Gastroesophageal sphincter (tissue), 4 donors: ENCODE measurements around the gene ARRDC3. TPM values are rescaled to one million over a fixed set of nuclear protein-coding genes. Genes with fewer than 3 reads are reported as not detected.

Experiments used
- ATAC-seq: fragments of 150-250 bp; one replicate; pipeline ENCODE4 v1.9.1; 2016; ENCODE audit warnings: mild to moderate bottlenecking, moderate library complexity
- H3K27ac ChIP-seq, 4 donors: fragments of 200-600 bp; sonication (generic) in 3 of 4; 1 replicate in 3 of 4; 2 replicates in 1 of 4; pipeline ENCODE4 v1.5.1; 2016 to 2019
- H3K27me3 ChIP-seq: fragments of 200-600 bp; sonication (generic); one replicate; pipeline ENCODE4 v1.5.1; 2019
- H3K36me3 ChIP-seq, 2 donors: fragments of 200-600 bp; sonication (generic); one replicate each; pipeline ENCODE4 v1.5.1; 2019; ENCODE audit warnings: control low read depth in 1 of 2
- H3K4me1 ChIP-seq, 3 donors: fragments of 200-600 bp; sonication (generic); 1 replicate in 2 of 3; 2 replicates in 1 of 3; pipeline ENCODE4 v1.5.1; 2016 to 2019; ENCODE audit warnings: control low read depth in 2 of 3
- H3K4me3 ChIP-seq, 2 donors: fragments of 200-600 bp; sonication (generic); one replicate each; pipeline ENCODE4 v1.5.1; 2019; ENCODE audit warnings: mild to moderate bottlenecking in 1 of 2, moderate library complexity in 1 of 2
- H3K9me3 ChIP-seq, 3 donors: fragments of 200-600 bp; sonication (generic); one replicate each; pipeline ENCODE4 v1.5.1; 2017 to 2019; ENCODE audit warnings: control low read depth in 2 of 3
- CTCF ChIP-seq, 4 experiments: fragments of 200-600 bp in 2 of 4; fragments of 450-650 bp in 2 of 4; sonication (generic) in 1 of 4; IDR thresholded peaks; one replicate each; pipeline ENCODE4 v1.5.1; 2017 to 2019; ENCODE audit warnings: antibody characterized with exemption in 4 of 4, mild to moderate bottlenecking in 2 of 4, moderate library complexity in 2 of 4
- EP300 ChIP-seq: sonication (generic); formaldehyde crosslinking; IDR thresholded peaks from one replicate; pipeline ENCODE4 v1.6.1; 2017; ENCODE audit warnings: antibody characterized with exemption, mild to moderate bottlenecking
- POLR2A ChIP-seq, 2 donors: fragments of 450-650 bp; IDR thresholded peaks; one replicate each; pipeline ENCODE4 v1.6.1; 2017; ENCODE audit warnings: antibody characterized with exemption in 2 of 2, mild to moderate bottlenecking in 2 of 2, moderate library complexity in 1 of 2
- POLR2AphosphoS5 ChIP-seq: sonication (generic); formaldehyde crosslinking; IDR thresholded peaks from one replicate; pipeline ENCODE4 v1.6.1; 2017; ENCODE audit warnings: antibody characterized with exemption
- WGBS, 2 donors: methylation state at CpG; one replicate each; pipeline ENCODE4 v1.1.5; 2018; ENCODE audit warnings: low coverage in 1 of 2; 5-methylcytosine and 5-hydroxymethylcytosine counted together
- total RNA-seq, 4 donors: library from RNA; depleted of rRNA; stranded (reverse); fragments of >200 nt; gene quantifications; one replicate each; pipeline ENCODE4 v1.1.0, GENCODE V29; 2016

Gene ARRDC3
- total RNA-seq, 4 donors from 2014 or later, result 43.3 to 67.9 (median 56.3) TPM

- Histone ChIP-seq H3K36me3 (peaks cover 12 to 75% of the 10 kb centered on the region in 2 donors), H3K4me3 (no peak overlapping the region), H3K27me3 (no peaks in the 10 kb centered on the region), H3K27ac (peak overlapping the region in 3 of 4 donors; percentile 38 to 50 (median 45)), H3K4me1 (peaks cover 6 to 82% (median 23%) of the 10 kb centered on the region in 3 donors), H3K9me3 (no peaks in the 10 kb centered on the region)
- 82 to 83% methylated on average over 3 to 5 of the region's 6 CpGs for WGBS, 2 donors
- no peak for ATAC-seq
- TF ChIP-seq EP300 (no peak), POLR2AphosphoS5 (no peak), CTCF (IDR thresholded peaks at IDR 0.05) (no peak), POLR2A (IDR thresholded peaks at IDR 0.05) (no peak)
Observed at GRCh38 chr5:91374893-91375520, 8.1 kb downstream of the ARRDC3 start.

DNA sequence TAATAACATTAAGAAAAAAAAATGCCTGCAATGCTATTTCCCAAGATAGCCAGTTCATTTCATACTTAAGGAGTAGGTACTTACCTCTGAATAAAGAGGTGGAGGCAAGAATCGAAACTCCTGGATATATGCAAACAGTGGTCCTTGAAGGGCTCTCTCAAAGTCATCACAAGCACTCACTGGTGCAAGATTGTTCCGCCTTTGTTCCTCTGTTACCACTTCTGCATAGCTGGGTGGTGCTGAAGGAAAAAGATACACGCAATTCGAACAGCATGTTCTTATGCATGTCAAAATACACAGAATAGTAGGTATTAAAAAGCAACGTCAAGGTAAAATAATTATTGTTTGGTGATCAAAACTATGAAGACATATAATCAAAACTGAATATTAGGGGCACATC lies 9.5 kb downstream of the ARRDC3 start:
- no peak for TF ChIP-seq EP300
- no peak for TF ChIP-seq POLR2A (IDR thresholded peaks at IDR 0.05)
- no peak for TF ChIP-seq CTCF (IDR thresholded peaks at IDR 0.05)
- no peak for TF ChIP-seq POLR2AphosphoS5
- no peak for ATAC-seq
- Histone ChIP-seq H3K27ac (peak overlapping the region in 1 of 4 donors; percentile 3), H3K9me3 (no peaks in the 10 kb centered on the region), H3K4me3 (no peak overlapping the region), H3K27me3 (no peaks in the 10 kb centered on the region), H3K4me1 (peaks cover 4 to 90% (median 22%) of the 10 kb centered on the region in 3 donors), H3K36me3 (peaks cover 12 to 80% of the 10 kb centered on the region in 2 donors)
- WGBS, 2 donors, result 88 to 92% methylated on average over 5 of the region's 5 CpGs

DNA sequence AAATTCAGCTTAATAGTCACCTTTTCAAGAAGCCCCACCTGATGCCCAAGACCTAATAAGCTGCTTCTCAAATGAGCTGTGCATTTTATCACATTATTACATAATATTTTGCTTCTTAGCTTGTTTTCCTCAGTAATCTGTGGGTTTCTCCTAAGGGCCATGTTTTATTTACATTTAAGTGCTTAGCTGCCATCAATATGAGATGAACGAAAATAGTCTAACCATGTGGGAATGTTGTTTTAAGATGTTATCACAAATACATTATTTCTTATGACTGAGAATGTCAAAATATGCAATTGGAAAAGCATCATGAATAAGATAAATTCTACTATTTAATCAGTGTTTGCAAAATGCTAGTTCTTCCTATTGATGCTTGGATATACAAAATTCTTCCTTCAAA lies 10.1 kb downstream of the ARRDC3 start:
- no peak overlapping the region for H3K4me3 ChIP-seq
- no peaks in the 10 kb centered on the region for H3K27me3 ChIP-seq
- H3K4me1 ChIP-seq, result peaks cover 0 to 88% (median 18%) of the 10 kb centered on the region in 3 donors
- 36 to 47% methylated on average over 1 of the region's 1 CpG for WGBS, 2 donors
- no peak for ATAC-seq
- H3K9me3 ChIP-seq, result no peaks in the 10 kb centered on the region
- H3K36me3 ChIP-seq, result peaks cover 12 to 81% of the 10 kb centered on the region in 2 donors
- no peak for TF ChIP-seq POLR2AphosphoS5
- no peak for TF ChIP-seq EP300
- no peak for TF ChIP-seq POLR2A (IDR thresholded peaks at IDR 0.05)
- no peak for TF ChIP-seq CTCF (IDR thresholded peaks at IDR 0.05)
- peak overlapping the region in 1 of 4 donors; percentile 3 for H3K27ac ChIP-seq

GRCh38 chr5:91369480-91369879 lies 13.6 kb downstream of the ARRDC3 start:
- Histone ChIP-seq H3K4me1 (peaks cover 0 to 53% (median 7%) of the 10 kb centered on the region in 3 donors), H3K36me3 (peaks cover 6 to 67% of the 10 kb centered on the region in 2 donors), H3K27me3 (no peaks in the 10 kb centered on the region), H3K27ac (peak overlapping the region in 2 of 4 donors; percentile 3 to 4), H3K9me3 (no peaks in the 10 kb centered on the region), H3K4me3 (no peak overlapping the region)
- WGBS, 2 donors, result 31 to 38% methylated on average over 1 of the region's 1 CpG
- no peak for ATAC-seq
- TF ChIP-seq POLR2AphosphoS5 (no peak), POLR2A (IDR thresholded peaks at IDR 0.05) (no peak), CTCF (IDR thresholded peaks at IDR 0.05) (no peak), EP300 (no peak)
